Bone marrow (tissue), 2 donors: Measurements from ENCODE around the gene RGS7.
"Not testable (repeated sequence)": the region's sequence is repeated elsewhere in the genome, so short reads cannot be mapped to it uniquely, and the experiment has no call there.

ENCODE experiments used
- DNase-seq, 2 donors: peaks; one replicate each; lab custom pipeline; 2025; lab: John Stamatoyannopoulos, UW

Gene RGS7

GRCh38 chr1:240914506-240914905 is 442.5 kb downstream of the RGS7 start:
- no peak for DNase-seq

GRCh38 chr1:240912821-240913220 is 444.2 kb downstream of the RGS7 start:
- DNase-seq, result no peak

- no peak for DNase-seq
Measured at GRCh38 chr1:240909701-240910457, 447.1 kb downstream of the RGS7 start.

GRCh38 chr1:240906477-240906876 is 450.5 kb downstream of the RGS7 start:
- no peak for DNase-seq

- no peak for DNase-seq
Measured at GRCh38 chr1:240905225-240905765, 451.7 kb downstream of the RGS7 start.

- DNase-seq, result not testable (repeated sequence)
Measured at GRCh38 chr1:240895424-240895823, 461.6 kb downstream of the RGS7 start.

GRCh38 chr1:240888787-240889048 is 468.3 kb downstream of the RGS7 start:
- DNase-seq, result no peak

- no peak for DNase-seq
Measured at GRCh38 chr1:240888039-240888786, 468.8 kb downstream of the RGS7 start.

GRCh38 chr1:240883490-240883889 is 473.5 kb downstream of the RGS7 start:
- no peak for DNase-seq

- not testable (repeated sequence) for DNase-seq
Measured at GRCh38 chr1:240882656-240883308, 474.2 kb downstream of the RGS7 start.

GRCh38 chr1:240878631-240879030 is 478.4 kb downstream of the RGS7 start:
- no peak for DNase-seq

GRCh38 chr1:240877605-240878004 is 479.4 kb downstream of the RGS7 start:
- no peak for DNase-seq

- DNase-seq, result no peak
Measured at GRCh38 chr1:240876071-240876470, 480.9 kb downstream of the RGS7 start.

- no peak for DNase-seq
Measured at GRCh38 chr1:240869071-240869470, 487.9 kb downstream of the RGS7 start.

- DNase-seq, result no peak
Measured at GRCh38 chr1:240866724-240867123, 490.3 kb downstream of the RGS7 start.

- DNase-seq, result no peak
Measured at GRCh38 chr1:240860023-240860422, 497.0 kb downstream of the RGS7 start.

GRCh38 chr1:240854367-240854766 is 502.6 kb downstream of the RGS7 start:
- DNase-seq, result no peak

- DNase-seq, result no peak
Measured at GRCh38 chr1:240847325-240847724, 509.7 kb downstream of the RGS7 start.

- DNase-seq, result no peak
Measured at GRCh38 chr1:240844486-240844885, 512.5 kb downstream of the RGS7 start.

GRCh38 chr1:240843798-240844197 is 513.2 kb downstream of the RGS7 start:
- DNase-seq, result no peak

GRCh38 chr1:240836271-240836670 is 520.7 kb downstream of the RGS7 start:
- no peak for DNase-seq

GRCh38 chr1:240835291-240835690 is 521.7 kb downstream of the RGS7 start:
- DNase-seq, result no peak

- no peak for DNase-seq
Measured at GRCh38 chr1:240833075-240833474, 523.9 kb downstream of the RGS7 start.
